Esophagus muscularis mucosa (tissue), 4 donors: ENCODE measurements around the gene MBP. TPM values are rescaled to one million over a fixed set of nuclear protein-coding genes. Genes with fewer than 3 reads are reported as not detected.
A peak's percentile ranks its signal among the peaks of the same experiment; 100 is the strongest.

Experiments used
- DNase-seq: peaks from one replicate; pipeline ENCODE4 v3.0.0-alpha.2; 2017; ENCODE audit errors: extremely low spot score
- H3K27ac ChIP-seq, 4 donors: fragments of 200-600 bp; sonication (generic); replicated peaks in 1 of 4; 1 replicate in 3 of 4; 2 replicates in 1 of 4; pipeline ENCODE4 v1.5.1; 2016 to 2019; ENCODE audit warnings: mild to moderate bottlenecking in 1 of 4
- H3K27me3 ChIP-seq, 4 donors: fragments of 200-600 bp; sonication (generic); one replicate each; pipeline versions ENCODE4 v1.5.1 to v1.6.0; 2016 to 2019
- H3K36me3 ChIP-seq, 4 donors: fragments of 200-600 bp; sonication (generic); one replicate each; pipeline ENCODE4 v1.5.1; 2016 to 2019
- H3K4me1 ChIP-seq, 4 donors: fragments of 200-600 bp; sonication (generic); one replicate each; pipeline ENCODE4 v1.5.1; 2016 to 2019
- H3K4me3 ChIP-seq, 4 donors: fragments of 200-600 bp; sonication (generic); 1 replicate in 2 of 4; 2 replicates in 2 of 4; pipeline ENCODE4 v1.5.1; 2016 to 2019; ENCODE audit warnings: mild to moderate bottlenecking in 4 of 4, moderate library complexity in 1 of 4
- H3K9me3 ChIP-seq, 4 donors: fragments of 200-600 bp; sonication (generic); 1 replicate in 3 of 4; 2 replicates in 1 of 4; pipeline ENCODE4 v1.5.1; 2016 to 2019
- EP300 ChIP-seq: sonication (generic); formaldehyde crosslinking; IDR thresholded peaks from one replicate; pipeline ENCODE4 v1.6.1; 2017; ENCODE audit warnings: antibody characterized with exemption
- POLR2A ChIP-seq: fragments of 450-650 bp; IDR thresholded peaks from one replicate; pipeline ENCODE4 v1.6.1; 2017; ENCODE audit warnings: antibody characterized with exemption, moderate library complexity, mild to moderate bottlenecking, low read depth
- POLR2AphosphoS5 ChIP-seq, 2 donors: sonication (generic); formaldehyde crosslinking; IDR thresholded peaks; one replicate each; pipeline ENCODE4 v1.6.1; 2017; ENCODE audit warnings: antibody characterized with exemption in 2 of 2
- WGBS: methylation state at CpG from one replicate; pipeline ENCODE4 v1.1.5; 2018; 5-methylcytosine and 5-hydroxymethylcytosine counted together
- intact Hi-C: fragments of 100-400 bp; cut with DNase I; formaldehyde crosslinking; loops from one replicate; pipeline ENCODE4 v1.15.1; 2023
- total RNA-seq, 4 donors: library from RNA; depleted of rRNA; stranded (reverse); fragments of >200 nt; gene quantifications; one replicate each; pipeline versions ENCODE4 v1.1.0 to v1.2.1, GENCODE V29; 2016
- TF ChIP-seq, protein P1 (sequence below), 3 experiments: fragments of 200-600 bp in 2 of 3; fragments of 450-650 bp in 1 of 3; sonication (generic) in 2 of 3; IDR thresholded peaks; one replicate each; pipeline ENCODE4 v1.5.1; 2017 to 2019; ENCODE audit warnings: antibody characterized with exemption in 3 of 3, mild to moderate bottlenecking in 2 of 3, moderate library complexity in 1 of 3

The MBP gene
- total RNA-seq, 4 donors from 2014 or later, result 21.9 to 31.3 (median 27.3) TPM

DNA sequence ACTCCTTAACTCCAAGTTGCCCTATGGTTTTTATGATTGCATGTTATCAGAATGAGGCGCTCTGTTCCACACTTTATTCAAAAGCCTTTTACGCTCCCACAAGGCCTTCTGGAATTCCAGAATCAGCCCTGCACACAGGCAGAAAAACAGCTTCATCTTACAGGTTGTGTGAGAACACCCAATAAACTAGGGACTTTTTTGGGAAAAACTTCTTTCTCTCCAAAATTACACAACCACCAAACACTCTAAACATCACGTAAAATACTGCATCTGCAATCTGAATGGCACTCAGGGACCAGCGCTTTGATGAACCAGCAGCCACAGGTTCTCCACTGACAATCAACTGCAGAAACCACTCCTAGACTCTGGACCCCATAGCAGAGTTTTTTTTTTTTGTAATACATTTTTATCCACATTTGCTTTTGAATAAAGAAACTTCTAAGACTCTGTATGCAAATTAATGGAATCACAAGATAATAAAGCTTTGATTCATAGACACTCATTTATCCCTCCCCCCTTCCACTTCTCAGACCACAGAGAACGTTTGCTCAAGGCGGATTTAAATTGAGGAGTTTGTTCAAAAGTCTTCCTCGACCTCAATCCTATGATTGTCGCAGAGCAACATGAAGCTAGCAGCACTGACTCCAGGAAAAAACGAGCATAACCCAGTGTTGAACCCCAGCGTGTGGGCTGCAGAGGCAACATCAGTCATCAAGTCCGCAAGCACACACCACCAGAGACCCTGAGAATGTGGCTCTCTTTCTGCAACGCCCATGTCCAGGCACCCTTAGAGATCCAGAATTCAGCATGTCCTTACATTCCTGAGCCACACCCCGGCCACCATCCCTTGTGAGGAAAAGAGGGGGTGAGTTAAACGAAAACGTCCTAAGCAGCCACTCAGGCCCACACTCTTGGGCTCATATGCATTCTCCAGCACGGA is 116.5 kb downstream of the MBP start:
- Histone ChIP-seq H3K27ac (no peak overlapping the region), H3K36me3 (peaks cover 0 to 12% (median 10%) of the 10 kb centered on the region in 4 donors), H3K9me3 (no peaks in the 10 kb centered on the region), H3K4me1 (peaks cover 12 to 26% (median 19%) of the 10 kb centered on the region in 4 donors), H3K4me3 (no peak overlapping the region), H3K27me3 (no peaks in the 10 kb centered on the region)
- 89% methylated on average over 16 of the region's 16 CpGs for WGBS
- intact Hi-C loops, result no loop called here
- no peak for DNase-seq
- TF ChIP-seq, protein P1, sequence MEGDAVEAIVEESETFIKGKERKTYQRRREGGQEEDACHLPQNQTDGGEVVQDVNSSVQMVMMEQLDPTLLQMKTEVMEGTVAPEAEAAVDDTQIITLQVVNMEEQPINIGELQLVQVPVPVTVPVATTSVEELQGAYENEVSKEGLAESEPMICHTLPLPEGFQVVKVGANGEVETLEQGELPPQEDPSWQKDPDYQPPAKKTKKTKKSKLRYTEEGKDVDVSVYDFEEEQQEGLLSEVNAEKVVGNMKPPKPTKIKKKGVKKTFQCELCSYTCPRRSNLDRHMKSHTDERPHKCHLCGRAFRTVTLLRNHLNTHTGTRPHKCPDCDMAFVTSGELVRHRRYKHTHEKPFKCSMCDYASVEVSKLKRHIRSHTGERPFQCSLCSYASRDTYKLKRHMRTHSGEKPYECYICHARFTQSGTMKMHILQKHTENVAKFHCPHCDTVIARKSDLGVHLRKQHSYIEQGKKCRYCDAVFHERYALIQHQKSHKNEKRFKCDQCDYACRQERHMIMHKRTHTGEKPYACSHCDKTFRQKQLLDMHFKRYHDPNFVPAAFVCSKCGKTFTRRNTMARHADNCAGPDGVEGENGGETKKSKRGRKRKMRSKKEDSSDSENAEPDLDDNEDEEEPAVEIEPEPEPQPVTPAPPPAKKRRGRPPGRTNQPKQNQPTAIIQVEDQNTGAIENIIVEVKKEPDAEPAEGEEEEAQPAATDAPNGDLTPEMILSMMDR (IDR thresholded peaks at IDR 0.05), result no peak
- no peak for TF ChIP-seq POLR2AphosphoS5 (IDR thresholded peaks at IDR 0.05)
- no peak for TF ChIP-seq POLR2A
- no peak for TF ChIP-seq EP300

DNA sequence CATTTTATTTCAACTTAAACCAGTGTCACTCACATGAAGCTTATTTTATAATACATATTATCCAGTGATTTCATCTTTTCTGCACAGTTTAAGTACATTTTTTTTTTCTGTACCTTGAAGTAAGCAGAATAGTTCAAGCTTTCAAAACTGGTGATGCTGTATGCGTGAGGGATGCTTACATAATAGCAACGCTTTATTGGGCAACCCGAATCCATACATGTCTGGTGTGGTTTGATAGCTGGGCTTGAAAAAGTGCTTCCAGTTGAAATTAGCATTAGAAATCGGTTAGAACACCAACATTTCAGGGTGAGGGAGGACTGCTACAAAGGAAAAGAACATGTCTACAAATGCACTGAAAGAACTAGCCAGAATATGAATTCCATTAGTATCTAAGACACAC is 117.4 kb downstream of the MBP start:
- no peak for DNase-seq
- no peak overlapping the region for H3K27ac ChIP-seq
- H3K9me3 ChIP-seq, result no peaks in the 10 kb centered on the region
- intact Hi-C loops, result no loop called here
- no peak overlapping the region for H3K4me3 ChIP-seq
- peaks cover 12 to 26% (median 19%) of the 10 kb centered on the region in 4 donors for H3K4me1 ChIP-seq
- no peaks in the 10 kb centered on the region for H3K27me3 ChIP-seq
- WGBS, result 76% methylated on average over 4 of the region's 4 CpGs
- no peak for TF ChIP-seq POLR2AphosphoS5 (IDR thresholded peaks at IDR 0.05)
- TF ChIP-seq, protein P1 (IDR thresholded peaks at IDR 0.05), result no peak
- no peak for TF ChIP-seq POLR2A
- TF ChIP-seq EP300, result no peak
- H3K36me3 ChIP-seq, result peaks cover 0 to 12% (median 10%) of the 10 kb centered on the region in 4 donors

DNA sequence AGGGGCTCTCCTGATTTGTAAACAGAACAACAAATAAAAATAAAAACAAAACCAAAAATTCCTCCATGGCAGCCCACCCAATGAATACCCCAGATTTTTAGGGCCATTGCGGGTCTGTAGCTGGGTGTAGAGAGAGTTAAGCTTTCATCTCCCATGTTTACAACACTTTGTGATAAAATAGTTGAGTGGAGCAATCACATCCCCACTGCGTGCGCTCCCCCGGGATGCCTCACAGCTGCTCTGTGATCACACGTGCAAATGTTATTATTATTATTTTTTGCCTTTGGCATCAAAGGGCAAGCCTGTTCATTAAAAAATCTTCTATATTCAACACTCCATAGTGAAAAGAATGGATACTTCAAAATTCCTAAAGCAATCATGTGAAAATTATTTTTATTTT is 118.0 kb downstream of the MBP start:
- peaks cover 0 to 15% (median 11%) of the 10 kb centered on the region in 4 donors for H3K36me3 ChIP-seq
- H3K4me3 ChIP-seq, result no peak overlapping the region
- no peak for DNase-seq
- no peaks in the 10 kb centered on the region for H3K27me3 ChIP-seq
- intact Hi-C loops, result no loop called here
- peaks cover 12 to 26% (median 19%) of the 10 kb centered on the region in 4 donors for H3K4me1 ChIP-seq
- 82% methylated on average over 5 of the region's 5 CpGs for WGBS
- peak overlapping the region; percentile 44 to 67 (median 54) for H3K27ac ChIP-seq
- no peak for TF ChIP-seq POLR2A
- H3K9me3 ChIP-seq, result no peaks in the 10 kb centered on the region

DNA sequence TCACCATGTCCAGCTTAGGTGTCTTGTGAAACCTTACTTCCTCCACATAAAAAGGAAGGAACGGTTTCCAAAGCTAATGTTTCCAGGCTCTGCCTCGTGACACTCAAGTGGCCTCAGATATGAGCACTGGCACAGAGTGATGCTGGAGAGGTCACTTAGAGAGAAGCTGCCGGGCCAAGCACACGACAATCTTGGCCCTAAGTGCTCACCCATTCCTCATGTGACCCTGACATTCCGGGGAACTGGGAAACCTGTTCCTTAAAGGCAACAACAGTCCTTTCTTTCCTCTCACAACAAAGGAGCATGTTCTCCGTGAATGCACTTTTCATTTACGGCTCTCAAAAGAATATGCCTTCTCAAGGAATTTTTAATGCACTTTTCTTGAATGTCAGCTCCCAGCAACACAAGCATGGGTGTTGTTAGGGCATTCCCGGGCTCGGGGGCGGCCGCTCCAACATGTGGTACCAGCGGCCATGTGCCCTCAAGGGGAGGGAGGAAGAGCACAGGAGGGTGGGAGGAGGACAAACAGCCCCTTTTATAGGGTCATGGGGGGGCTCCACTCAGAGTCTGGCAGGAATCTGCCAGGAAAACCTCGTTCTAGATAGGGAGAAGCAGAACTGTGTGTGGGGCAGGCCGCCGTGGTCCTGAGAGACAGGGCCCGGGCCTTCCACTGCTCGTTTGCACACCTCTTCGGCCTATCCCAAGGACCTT is 118.6 kb downstream of the MBP start:
- Histone ChIP-seq H3K36me3 (peaks cover 0 to 21% (median 14%) of the 10 kb centered on the region in 4 donors), H3K4me1 (peaks cover 12 to 26% (median 19%) of the 10 kb centered on the region in 4 donors), H3K27me3 (no peaks in the 10 kb centered on the region), H3K4me3 (no peak overlapping the region), H3K27ac (peak overlapping the region; percentile 44 to 67 (median 54)), H3K9me3 (no peaks in the 10 kb centered on the region)
- TF ChIP-seq POLR2A (no peak), POLR2AphosphoS5 (IDR thresholded peaks at IDR 0.05) (peak; percentile 46 to 64)
- no peak for DNase-seq
- intact Hi-C loops, result no loop called here
- 69% methylated on average over 18 of the region's 18 CpGs for WGBS

DNA sequence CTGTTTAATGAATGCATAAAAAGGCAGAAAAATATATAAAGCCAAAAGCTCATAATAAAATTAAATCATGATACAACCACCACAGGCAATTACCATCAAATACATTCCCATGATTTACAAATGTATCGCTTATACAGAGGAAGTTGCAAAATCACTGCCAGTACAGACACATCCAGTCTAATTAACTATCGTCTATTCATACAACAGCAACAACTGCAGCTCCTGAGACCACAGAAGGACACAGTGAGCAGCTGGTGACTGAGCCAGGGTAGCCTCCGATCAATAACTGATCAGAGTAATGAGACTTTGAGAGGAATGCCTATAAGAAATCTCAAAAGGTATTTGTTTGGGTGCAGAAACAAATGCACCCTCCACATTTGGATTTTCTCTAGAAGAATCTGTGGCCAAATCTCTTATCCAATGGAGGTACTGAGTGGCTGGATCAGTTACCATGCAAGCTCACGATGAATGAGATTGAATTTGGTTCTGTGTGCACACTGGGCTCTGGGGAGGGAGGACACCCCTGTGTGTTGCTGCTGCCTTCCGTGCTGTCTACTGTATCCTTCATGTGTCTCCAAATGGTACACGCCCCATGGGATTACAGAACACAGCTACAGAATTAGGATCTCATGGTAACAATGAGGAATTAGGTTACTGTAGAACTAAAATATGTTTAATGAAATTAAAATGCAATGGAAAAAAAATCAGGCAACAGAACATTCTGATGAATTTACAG is 119.6 kb downstream of the MBP start:
- DNase-seq, result no peak
- intact Hi-C loops, result no loop called here
- Histone ChIP-seq H3K4me1 (peaks cover 12 to 26% (median 19%) of the 10 kb centered on the region in 4 donors), H3K4me3 (no peak overlapping the region), H3K27me3 (no peaks in the 10 kb centered on the region), H3K36me3 (peaks cover 0 to 23% (median 15%) of the 10 kb centered on the region in 4 donors), H3K27ac (peak overlapping the region in 3 of 4 donors; percentile 44 to 56 (median 53)), H3K9me3 (no peaks in the 10 kb centered on the region)
- TF ChIP-seq EP300 (no peak), POLR2A (no peak)
- TF ChIP-seq, protein P1 (IDR thresholded peaks at IDR 0.05), result no peak
- 77% methylated on average over 6 of the region's 6 CpGs for WGBS
